HepG2 (cell line): ENCODE results near the gene RHBDF2. TPM values are rescaled to one million over a fixed set of nuclear protein-coding genes. Genes with fewer than 3 reads are reported as not detected.

Experiments used
- EP300 ChIP-seq, 3 experiments: sonication (generic) in 1 of 3; formaldehyde crosslinking in 1 of 3; IDR thresholded peaks; 2 replicates each; pipeline versions ENCODE4 v1.5.1 to v1.6.1; 2011 to 2020; ENCODE audit warnings: low read depth in 2 of 3, low read length in 2 of 3, borderline replicate concordance in 1 of 3, improper control_type of control experiment in 1 of 3, mild to moderate bottlenecking in 1 of 3, missing genetic modification reagents in 1 of 3, moderate library complexity in 1 of 3
- ETV6 ChIP-seq: sonication (generic); formaldehyde crosslinking; conservative IDR thresholded peaks from 2 replicates; pipeline ENCODE4 v1.4.0; 2020; ENCODE audit warnings: missing genetic modification reagents
- IKZF4 ChIP-seq: sonication (generic); formaldehyde crosslinking; IDR thresholded peaks from 2 replicates; pipeline ENCODE4 v1.5.1; 2020; ENCODE audit warnings: borderline replicate concordance, mild to moderate bottlenecking, low read depth, missing genetic modification reagents; ENCODE audit errors: not compliant biosample characterization
- JUNB ChIP-seq: sonication (generic); formaldehyde crosslinking; IDR thresholded peaks from 2 replicates; pipeline ENCODE4 v1.8.0; 2022; ENCODE audit warnings: missing genetic modification reagents, mild to moderate bottlenecking, borderline replicate concordance
- KAT8 ChIP-seq: IDR thresholded peaks from 2 replicates; pipeline ENCODE4 v1.6.1; 2016; ENCODE audit warnings: missing genetic modification reagents, missing compliant biosample characterization
- KDM6A ChIP-seq: IDR thresholded peaks from 2 replicates; pipeline ENCODE4 v1.6.1; 2016; ENCODE audit warnings: low read depth
- MIER3 ChIP-seq: IDR thresholded peaks from 2 replicates; pipeline ENCODE4 v1.6.1; 2016; ENCODE audit warnings: missing compliant biosample characterization, borderline replicate concordance
- NFE2L2 ChIP-seq: fragments of 150-350 bp; IDR thresholded peaks from 2 replicates; pipeline ENCODE4 v1.6.1; 2014; ENCODE audit warnings: low read length
- SAFB2 ChIP-seq: sonication (generic); formaldehyde crosslinking; IDR thresholded peaks from 2 replicates; pipeline ENCODE4 v1.5.1; 2020; ENCODE audit warnings: missing genetic modification reagents, low read depth, mild to moderate bottlenecking, borderline replicate concordance
- SOX5 ChIP-seq: IDR thresholded peaks from 2 replicates; pipeline ENCODE4 v1.6.1; 2016; ENCODE audit warnings: borderline replicate concordance
- TCF12 ChIP-seq, 2 experiments: fragments of 450-650 bp in 1 of 2; sonication (generic) in 1 of 2; formaldehyde crosslinking in 1 of 2; IDR thresholded peaks; 2 replicates each; pipeline versions ENCODE4 v1.6.1 to v1.8.0; 2017 to 2022; ENCODE audit warnings: antibody characterized with exemption in 1 of 2, mild to moderate bottlenecking in 1 of 2, missing genetic modification reagents in 1 of 2, moderate library complexity in 1 of 2
- THAP9 ChIP-seq: sonication (generic); formaldehyde crosslinking; IDR thresholded peaks from 2 replicates; pipeline ENCODE4; 2020; ENCODE audit warnings: missing genetic modification reagents, mild to moderate bottlenecking, borderline replicate concordance
- U2AF1 ChIP-seq: fragments of 200-400 bp; formaldehyde crosslinking; optimal IDR thresholded peaks from 2 replicates; pipeline ENCODE3; 2017; ENCODE audit warnings: mild to moderate bottlenecking, low read depth, low read length
- ZBTB34 ChIP-seq: sonication (generic); formaldehyde crosslinking; IDR thresholded peaks from 2 replicates; pipeline ENCODE4 v1.8.0; 2022; ENCODE audit warnings: mild to moderate bottlenecking, missing genetic modification reagents
- ZNF101 ChIP-seq: sonication (generic); formaldehyde crosslinking; IDR thresholded peaks from 2 replicates; pipeline ENCODE4 v1.4.0; 2020; ENCODE audit warnings: mild to moderate bottlenecking, low read depth, missing genetic modification reagents, borderline replicate concordance
- ZNF282 ChIP-seq: fragments of 450-650 bp; IDR thresholded peaks from 2 replicates; pipeline ENCODE4 v1.6.1; 2018; ENCODE audit not compliant: partially characterized antibody
- ZNF644 ChIP-seq: IDR thresholded peaks from 2 replicates; pipeline ENCODE4 v1.6.1; 2016; ENCODE audit warnings: low read depth
- ZNF703 ChIP-seq: sonication (generic); formaldehyde crosslinking; IDR thresholded peaks from 2 replicates; pipeline ENCODE4 v1.5.1; 2020; ENCODE audit warnings: missing genetic modification reagents, mild to moderate bottlenecking, moderate library complexity, borderline replicate concordance
- polyA plus RNA-seq, 8 experiments: library from polyadenylated mRNA; depleted of rRNA in 3 of 8; stranded (reverse) in 7 of 8; unstranded in 1 of 8; fragments of >200 nt; fragmentation: Illumina TruSeq in 4 of 8; extraction: Trizol in 4 of 8; gene quantifications; 2 replicates each; pipeline versions ENCODE4 v1.2.1 to v1.2.3, GENCODE V29; 2011 to 2016; ENCODE audit warnings: low read depth in 4 of 8, missing spikeins in 1 of 8, mixed read lengths in 1 of 8; ENCODE audit not compliant: insufficient read depth in 1 of 8
- total RNA-seq, 5 experiments: library from RNA; depleted of rRNA; stranded (reverse); fragments of >200 nt; fragmentation: Illumina TruSeq; extraction: Trizol; gene quantifications; 2 replicates each; pipeline ENCODE4 v1.2.3, GENCODE V29; 2016; ENCODE audit warnings: low read depth in 1 of 5
- TF ChIP-seq, protein P1 (sequence below): sonication (generic); formaldehyde crosslinking; IDR thresholded peaks from 2 replicates; pipeline ENCODE4 v1.8.0; 2022; ENCODE audit warnings: missing genetic modification reagents, mild to moderate bottlenecking, moderate library complexity, borderline replicate concordance

The RHBDF2 gene
- total and polyA plus RNA-seq, 2 of the 13 experiments (the other 11 are each of a cell fraction or from before 2014, with no cell fraction given), result 7.8 to 24.2 TPM

GRCh38 chr17:76524598-76525512 is 23.6 kb upstream of the RHBDF2 start (continued):
- TF ChIP-seq TCF12 (IDR thresholded peaks at IDR 0.05) (no peak), TCF12 (CRISPR knock-in tag; IDR thresholded peaks at IDR 0.05) (no peak), THAP9 (peak; percentile 82), ZNF703 (CRISPR knock-in tag) (no peak), ZNF101 (CRISPR knock-in tag) (no peak), IKZF4 (CRISPR knock-in tag) (peak; percentile 80), SAFB2 (no peak), EP300 (IDR thresholded peaks at IDR 0.05; ENCODE audit: low read depth in 2 of 2, low read length in 2 of 2) (peak in 1 of 2 experiments; percentile 27; a peak in 1 of 4 replicates), EP300 (CRISPR knock-in tag; IDR thresholded peaks at IDR 0.05; ENCODE audit: borderline replicate concordance) (peak; percentile 28), MIER3 (CRISPR knock-in tag) (no peak), KAT8 (CRISPR knock-in tag) (no peak), ZBTB34 (CRISPR knock-in tag) (peak; percentile 54), JUNB (no peak), SOX5 (peak; percentile 43; the same call in 1 of the 2 replicates), KDM6A (CRISPR knock-in tag) (0 out of 2 replicates have a peak, but pooled peaks have one; percentile 11), ZNF282 (no peak), ZNF644 (CRISPR knock-in tag) (0 out of 2 replicates have a peak, but pooled peaks have one; percentile 10), ETV6 (CRISPR knock-in tag) (no peak), U2AF1 (no peak), NFE2L2 (no peak)
- TF ChIP-seq, protein P1, sequence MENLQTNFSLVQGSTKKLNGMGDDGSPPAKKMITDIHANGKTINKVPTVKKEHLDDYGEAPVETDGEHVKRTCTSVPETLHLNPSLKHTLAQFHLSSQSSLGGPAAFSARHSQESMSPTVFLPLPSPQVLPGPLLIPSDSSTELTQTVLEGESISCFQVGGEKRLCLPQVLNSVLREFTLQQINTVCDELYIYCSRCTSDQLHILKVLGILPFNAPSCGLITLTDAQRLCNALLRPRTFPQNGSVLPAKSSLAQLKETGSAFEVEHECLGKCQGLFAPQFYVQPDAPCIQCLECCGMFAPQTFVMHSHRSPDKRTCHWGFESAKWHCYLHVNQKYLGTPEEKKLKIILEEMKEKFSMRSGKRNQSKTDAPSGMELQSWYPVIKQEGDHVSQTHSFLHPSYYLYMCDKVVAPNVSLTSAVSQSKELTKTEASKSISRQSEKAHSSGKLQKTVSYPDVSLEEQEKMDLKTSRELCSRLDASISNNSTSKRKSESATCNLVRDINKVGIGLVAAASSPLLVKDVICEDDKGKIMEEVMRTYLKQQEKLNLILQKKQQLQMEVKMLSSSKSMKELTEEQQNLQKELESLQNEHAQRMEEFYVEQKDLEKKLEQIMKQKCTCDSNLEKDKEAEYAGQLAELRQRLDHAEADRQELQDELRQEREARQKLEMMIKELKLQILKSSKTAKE, result peak; percentile 50
